ENCODE results near the gene DLG1.
A peak's percentile ranks its signal among the peaks of the same experiment; 100 is the strongest.

Gene DLG1

GRCh38 chr3:197298341-197298944 is at the start of gene DLG1:
Gene DLG1, minus strand, starts transcription at chr3:197298612. Its CDS starts 1,408 bp downstream, at chr3:197297204.
- H3K4me3 ChIP-seq (ENCODE audit: low read length): peak within 1 kb of the TSS; percentile 85
- 0 out of 2 replicates have a peak, but pooled peaks have one; percentile 1 for TF ChIP-seq CTCF (conservative IDR thresholded peaks at IDR 0.05; ENCODE audit: low read length)
- DNase-seq (ENCODE audit: low read depth): peak; percentile 90

- DNase-seq (ENCODE audit: low read depth): no peak
- H3K4me3 ChIP-seq (ENCODE audit: low read length): no peak overlapping the region
- no peak for TF ChIP-seq CTCF (conservative IDR thresholded peaks at IDR 0.05; ENCODE audit: low read length)
Measured at GRCh38 chr3:197348014-197348413, 49.6 kb upstream of the DLG1 start.

GRCh38 chr3:197345390-197345789 is 47.0 kb upstream of the DLG1 start:
- H3K4me3 ChIP-seq (ENCODE audit: low read length): no peak overlapping the region
- no peak for DNase-seq (ENCODE audit: low read depth)
- no peak for TF ChIP-seq CTCF (conservative IDR thresholded peaks at IDR 0.05; ENCODE audit: low read length)

GRCh38 chr3:197344582-197345318 is 46.3 kb upstream of the DLG1 start:
- DNase-seq (ENCODE audit: low read depth): no peak
- TF ChIP-seq CTCF (conservative IDR thresholded peaks at IDR 0.05; ENCODE audit: low read length): no peak
- H3K4me3 ChIP-seq (ENCODE audit: low read length): no peak overlapping the region

- H3K4me3 ChIP-seq (ENCODE audit: low read length): no peak overlapping the region
- no peak for TF ChIP-seq CTCF (conservative IDR thresholded peaks at IDR 0.05; ENCODE audit: low read length)
- no peak for DNase-seq (ENCODE audit: low read depth)
Measured at GRCh38 chr3:197343656-197344408, 45.4 kb upstream of the DLG1 start.

GRCh38 chr3:197343111-197343510 is 44.7 kb upstream of the DLG1 start:
- no peak for TF ChIP-seq CTCF (conservative IDR thresholded peaks at IDR 0.05; ENCODE audit: low read length)
- H3K4me3 ChIP-seq (ENCODE audit: low read length): no peak overlapping the region
- no peak for DNase-seq (ENCODE audit: low read depth)
